ENCODE measurements around the gene DBNL.

DNA sequence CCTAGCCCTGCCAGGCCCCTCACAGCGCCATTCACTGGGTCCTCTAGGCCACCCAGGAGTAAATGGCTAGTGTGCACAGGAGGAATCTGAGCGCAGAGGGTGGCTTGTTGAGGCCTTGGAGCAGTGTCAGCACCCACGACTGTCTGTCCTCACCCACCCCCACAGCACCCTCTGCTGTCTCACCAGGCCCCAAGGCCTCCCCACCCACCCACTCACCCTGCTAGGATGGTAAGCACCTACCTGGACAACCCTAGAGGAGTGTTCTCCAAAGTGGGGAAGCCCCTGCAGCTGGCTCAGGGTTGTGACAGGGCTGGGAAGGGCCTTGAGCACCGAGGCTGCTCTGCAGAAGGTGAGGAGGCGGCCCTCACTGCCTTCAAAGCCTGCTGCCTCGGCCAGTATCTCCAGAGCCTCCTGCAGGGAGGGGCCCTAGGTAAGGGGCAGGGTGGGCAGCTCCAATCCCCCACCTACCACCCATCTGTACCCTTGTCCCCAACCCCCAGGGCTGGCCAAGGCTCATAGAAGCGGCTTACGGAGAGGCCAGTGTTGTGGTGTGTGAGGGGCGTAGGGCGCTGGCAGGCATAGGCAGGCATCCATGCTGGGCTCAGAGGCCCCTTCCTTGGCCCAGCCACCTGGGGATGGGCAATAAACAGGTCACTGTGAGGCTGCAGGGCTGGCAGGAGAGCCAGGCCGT lies 35.0 kb downstream of the DBNL start:
- TF ChIP-seq, protein P1, sequence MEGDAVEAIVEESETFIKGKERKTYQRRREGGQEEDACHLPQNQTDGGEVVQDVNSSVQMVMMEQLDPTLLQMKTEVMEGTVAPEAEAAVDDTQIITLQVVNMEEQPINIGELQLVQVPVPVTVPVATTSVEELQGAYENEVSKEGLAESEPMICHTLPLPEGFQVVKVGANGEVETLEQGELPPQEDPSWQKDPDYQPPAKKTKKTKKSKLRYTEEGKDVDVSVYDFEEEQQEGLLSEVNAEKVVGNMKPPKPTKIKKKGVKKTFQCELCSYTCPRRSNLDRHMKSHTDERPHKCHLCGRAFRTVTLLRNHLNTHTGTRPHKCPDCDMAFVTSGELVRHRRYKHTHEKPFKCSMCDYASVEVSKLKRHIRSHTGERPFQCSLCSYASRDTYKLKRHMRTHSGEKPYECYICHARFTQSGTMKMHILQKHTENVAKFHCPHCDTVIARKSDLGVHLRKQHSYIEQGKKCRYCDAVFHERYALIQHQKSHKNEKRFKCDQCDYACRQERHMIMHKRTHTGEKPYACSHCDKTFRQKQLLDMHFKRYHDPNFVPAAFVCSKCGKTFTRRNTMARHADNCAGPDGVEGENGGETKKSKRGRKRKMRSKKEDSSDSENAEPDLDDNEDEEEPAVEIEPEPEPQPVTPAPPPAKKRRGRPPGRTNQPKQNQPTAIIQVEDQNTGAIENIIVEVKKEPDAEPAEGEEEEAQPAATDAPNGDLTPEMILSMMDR (IDR thresholded peaks at IDR 0.05; ENCODE audit: low read depth, low read length, poor library complexity, severe bottlenecking): no peak
- no peak for TF ChIP-seq EZH2phosphoT487 (IDR thresholded peaks at IDR 0.05; ENCODE audit: borderline replicate concordance, low read length)
